HepG2 (cell line): ENCODE results near the gene EPHB6. TPM values are rescaled to one million over a fixed set of nuclear protein-coding genes. Genes with fewer than 3 reads are reported as not detected.

Experiments used
- ATAC-seq: fragments of 200-7000 bp; cut with Tn5 transposase; 3 replicates; pipeline ENCODE4 v1.9.1; 2020; ENCODE audit warnings: mild to moderate bottlenecking, moderate library complexity
- BruUV-seq: library from RNA; stranded (reverse); fragments of 400-500 nt; replicated peaks from 2 replicates; lab custom pipeline; 2021; lab: Mats Ljungman, UMichigan
- CTCF ChIA-PET: fragments of 300-600 bp; formaldehyde crosslinking; extraction: SDS; loops from one replicate; lab custom pipeline; 2021; ENCODE audit warnings: low total read pairs, inconsistent platforms, low intra/inter-chr PET ratio; lab: Yijun Ruan, JAX
- POLR2A ChIA-PET: fragments of 350-600 bp; sonication (Branson Sonifier 250); formaldehyde crosslinking; loops from one replicate; lab custom pipeline; 2020; ENCODE audit warnings: antibody characterized with exemption, inconsistent platforms; lab: Yijun Ruan, JAX
- DNase-seq: peaks from one replicate; pipeline ENCODE4 v3.0.0-alpha.2; 2015; ENCODE audit warnings: low spot score
- FAIRE-seq: peaks from 3 replicates; lab custom pipeline; 2011; peaks lifted over from hg19 to GRCh38; lab: Jason Lieb, UNC
- H2AFZ ChIP-seq: one replicate; pipeline ENCODE4 v1.6.1; 2011; ENCODE audit warnings: low read length, inconsistent platforms
- H3K27ac ChIP-seq: fragments of 300-600 bp; 3 replicates; pipeline ENCODE4 v1.8.0; 2011; ENCODE audit warnings: mixed run types, mild to moderate bottlenecking, mixed read lengths, low read length, inconsistent platforms; ENCODE audit not compliant: insufficient read depth; ENCODE audit errors: extremely low read length
- H3K27me3 ChIP-seq, 2 experiments: fragments of 200-600 bp in 1 of 2; 2 replicates in 1 of 2; 3 replicates in 1 of 2; pipeline versions ENCODE4 v1.6.0 to v1.8.0; 2011; ENCODE audit warnings: low read length in 2 of 2, mild to moderate bottlenecking in 2 of 2, moderate library complexity in 2 of 2, inconsistent platforms in 1 of 2; ENCODE audit not compliant: insufficient read depth in 2 of 2, control insufficient read depth in 1 of 2
- H3K36me3 ChIP-seq, 2 experiments: fragments of 200-600 bp in 1 of 2; replicated peaks in 1 of 2; 2 replicates in 1 of 2; 3 replicates in 1 of 2; pipeline versions ENCODE4 v1.5.1 to v1.8.0; 2011; ENCODE audit warnings: low read length in 2 of 2, inconsistent platforms in 1 of 2; ENCODE audit not compliant: insufficient read depth in 2 of 2, control insufficient read depth in 1 of 2
- H3K4me1 ChIP-seq: 2 replicates; pipeline ENCODE4 v1.5.1; 2012; ENCODE audit warnings: low read length, inconsistent platforms; ENCODE audit not compliant: insufficient read depth
- H3K4me2 ChIP-seq: 2 replicates; pipeline ENCODE4 v1.6.0; 2011; ENCODE audit warnings: low read depth, low read length, inconsistent platforms
- H3K4me3 ChIP-seq, 3 experiments: fragments of 200-600 bp in 1 of 3; sonication (generic), shearing (Covaris generic) in 1 of 3; replicated peaks in 1 of 3; 2 replicates each; pipeline ENCODE4 v1.5.1; 2011 to 2016; ENCODE audit warnings: low read length in 3 of 3, inconsistent platforms in 2 of 3, low read depth in 2 of 3, mild to moderate bottlenecking in 2 of 3, control low read depth in 1 of 3, mixed read lengths in 1 of 3; ENCODE audit not compliant: insufficient read depth in 1 of 3
- H3K79me2 ChIP-seq: one replicate; pipeline ENCODE4 v1.6.1; 2011; ENCODE audit warnings: low read length, inconsistent platforms; ENCODE audit not compliant: insufficient read depth
- H3K9ac ChIP-seq: 2 replicates; pipeline ENCODE4 v1.6.0; 2011; ENCODE audit warnings: mild to moderate bottlenecking, low read depth, low read length, inconsistent platforms; ENCODE audit not compliant: insufficient read depth
- H3K9me3 ChIP-seq: 2 replicates; pipeline ENCODE4 v1.5.1; 2012; ENCODE audit warnings: mild to moderate bottlenecking, low read length
- H4K20me1 ChIP-seq: 2 replicates; pipeline ENCODE4 v1.6.0; 2011; ENCODE audit warnings: inconsistent platforms, mild to moderate bottlenecking, low read length, moderate library complexity; ENCODE audit not compliant: insufficient read depth
- CENPT ChIP-seq: sonication (generic); formaldehyde crosslinking; IDR thresholded peaks from 2 replicates; pipeline ENCODE4 v1.8.0; 2022; ENCODE audit warnings: low read depth, mild to moderate bottlenecking, moderate library complexity, missing genetic modification reagents
- HNRNPL ChIP-seq: fragments of 200-400 bp; formaldehyde crosslinking; IDR thresholded peaks from 2 replicates; pipeline ENCODE4 v1.6.1; 2017; ENCODE audit warnings: mild to moderate bottlenecking, low read depth, low read length
- RBFOX2 ChIP-seq: fragments of 200-400 bp; formaldehyde crosslinking; IDR thresholded peaks from 2 replicates; pipeline ENCODE4 v1.6.1; 2017; ENCODE audit warnings: low read depth, mild to moderate bottlenecking, low read length
- SOX6 ChIP-seq, 2 experiments: fragments of 450-650 bp in 1 of 2; sonication (generic) in 1 of 2; formaldehyde crosslinking in 1 of 2; IDR thresholded peaks; 2 replicates each; pipeline versions ENCODE4 v1.4.0 to v1.6.1; 2017 to 2020; ENCODE audit warnings: antibody characterized with exemption in 1 of 2, mild to moderate bottlenecking in 1 of 2, missing genetic modification reagents in 1 of 2
- TEAD2 ChIP-seq: sonication (generic); formaldehyde crosslinking; IDR thresholded peaks from 2 replicates; pipeline ENCODE4 v1.9.0; 2021; ENCODE audit warnings: missing genetic modification reagents
- ZC3H13 ChIP-seq: sonication (generic); formaldehyde crosslinking; IDR thresholded peaks from 2 replicates; pipeline ENCODE4 v1.8.1; 2023; ENCODE audit warnings: mild to moderate bottlenecking, missing genetic modification reagents, moderate library complexity
- ZNF235 ChIP-seq: sonication (generic); formaldehyde crosslinking; IDR thresholded peaks from 2 replicates; pipeline ENCODE4 v1.8.1; 2023; ENCODE audit warnings: mild to moderate bottlenecking, missing genetic modification reagents, borderline replicate concordance
- WGBS: methylation state at CpG from one replicate; pipeline ENCODE4 v1.1.6; 2017; ENCODE audit warnings: low lambda C conversion rate; 5-methylcytosine and 5-hydroxymethylcytosine counted together
- in situ Hi-C: cut with HindIII; loops from 2 replicates; pipeline ENCODE4 v1.10.0; 2017; ENCODE audit warnings: low pct_unique_long_range_greater_than_20kb; ENCODE audit not compliant: extremely low pct_ligation_motif_present
- intact Hi-C: fragments of 100-400 bp; cut with micrococcal nuclease; formaldehyde crosslinking; loops from one replicate; pipeline ENCODE4 v1.10.0; 2022; ENCODE audit not compliant: unreplicated experiment
- polyA plus RNA-seq, 8 experiments: library from polyadenylated mRNA; depleted of rRNA in 3 of 8; stranded (reverse) in 7 of 8; unstranded in 1 of 8; fragments of >200 nt; fragmentation: Illumina TruSeq in 4 of 8; extraction: Trizol in 4 of 8; gene quantifications; 2 replicates each; pipeline versions ENCODE4 v1.2.1 to v1.2.3, GENCODE V29; 2011 to 2016; ENCODE audit warnings: low read depth in 4 of 8, missing spikeins in 1 of 8, mixed read lengths in 1 of 8; ENCODE audit not compliant: insufficient read depth in 1 of 8
- total RNA-seq, 5 experiments: library from RNA; depleted of rRNA; stranded (reverse); fragments of >200 nt; fragmentation: Illumina TruSeq; extraction: Trizol; gene quantifications; 2 replicates each; pipeline ENCODE4 v1.2.3, GENCODE V29; 2016; ENCODE audit warnings: low read depth in 1 of 5
- TF ChIP-seq, protein P1 (sequence below): sonication (generic); formaldehyde crosslinking; IDR thresholded peaks from 2 replicates; pipeline ENCODE4 v1.4.0; 2020; ENCODE audit warnings: low read depth, mild to moderate bottlenecking, missing genetic modification reagents

The EPHB6 gene
- total and polyA plus RNA-seq, 2 of the 13 experiments (the other 11 are each of a cell fraction or from before 2014, with no cell fraction given) = not detected

DNA sequence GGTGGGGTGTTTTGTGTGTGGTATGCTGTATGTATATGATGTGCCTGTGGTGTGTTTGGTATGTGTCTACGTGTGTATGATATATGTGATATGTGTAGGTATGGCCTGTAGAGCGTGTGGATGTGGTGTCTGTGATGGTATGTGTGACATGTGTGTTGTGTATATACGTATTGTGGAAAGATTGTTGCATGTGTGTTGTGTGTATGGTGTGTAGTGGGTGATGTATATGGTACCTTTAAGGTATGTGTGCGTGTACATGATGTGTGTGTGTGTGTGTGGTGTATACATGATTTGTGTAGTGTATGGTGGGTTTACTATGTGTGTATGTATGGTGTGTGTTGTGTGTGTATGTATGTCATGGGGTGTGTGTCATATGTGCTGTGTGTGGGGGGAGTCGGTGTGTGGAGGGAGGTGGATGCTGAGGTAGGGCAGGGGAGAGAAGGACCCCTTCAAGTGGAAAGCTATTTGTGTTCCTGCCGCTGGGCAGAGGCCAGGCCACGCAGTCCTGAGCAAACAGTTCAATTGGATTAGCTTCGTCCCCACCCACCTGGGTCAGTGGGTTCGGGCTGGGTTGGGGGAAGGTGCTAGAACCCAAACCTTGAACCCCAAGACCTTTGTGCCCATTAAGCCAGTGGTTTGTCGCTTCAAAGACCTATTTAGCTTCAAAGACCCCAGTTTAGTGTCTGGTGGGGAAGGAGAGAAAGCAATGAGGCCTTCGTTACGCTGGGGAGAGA lies 32.6 kb downstream of the EPHB6 start:
- FAIRE-seq (no peak), ATAC-seq (no peak), DNase-seq (no peak)
- Histone ChIP-seq H3K36me3 (no peaks in the 10 kb centered on the region), H3K27ac (no peak overlapping the region), H3K9ac (no peak overlapping the region), H3K4me1 (no peaks in the 10 kb centered on the region), H3K4me3 (no peak overlapping the region), H3K4me2 (no peak overlapping the region), H3K27me3 (peaks cover 0 to 9% of the 10 kb centered on the region in 2 experiments; a peak in 3 of 5 replicates), H2AFZ (no peak overlapping the region), H3K9me3 (no peaks in the 10 kb centered on the region), H3K79me2 (no peaks in the 10 kb centered on the region), H4K20me1 (no peaks in the 10 kb centered on the region)
- POLR2A ChIA-PET = no interaction called here
- WGBS = 23% methylated on average over 12 of the region's 12 CpGs
- CTCF ChIA-PET = no interaction called here
- intact Hi-C loops = loop anchor here (10.0 kb wide), 1 partner anchor 117 kb away; no protein-coding TSS in a partner anchor
- TF ChIP-seq CENPT (CRISPR knock-in tag) (no peak), ZNF235 (no peak), ZC3H13 (CRISPR knock-in tag) (no peak), HNRNPL (no peak), SOX6 (IDR thresholded peaks at IDR 0.05) (0 out of 2 replicates have a peak, but pooled peaks have one; percentile 52), SOX6 (CRISPR knock-in tag; IDR thresholded peaks at IDR 0.05) (no peak), RBFOX2 (no peak), TEAD2 (CRISPR knock-in tag) (no peak)
- TF ChIP-seq, protein P1, sequence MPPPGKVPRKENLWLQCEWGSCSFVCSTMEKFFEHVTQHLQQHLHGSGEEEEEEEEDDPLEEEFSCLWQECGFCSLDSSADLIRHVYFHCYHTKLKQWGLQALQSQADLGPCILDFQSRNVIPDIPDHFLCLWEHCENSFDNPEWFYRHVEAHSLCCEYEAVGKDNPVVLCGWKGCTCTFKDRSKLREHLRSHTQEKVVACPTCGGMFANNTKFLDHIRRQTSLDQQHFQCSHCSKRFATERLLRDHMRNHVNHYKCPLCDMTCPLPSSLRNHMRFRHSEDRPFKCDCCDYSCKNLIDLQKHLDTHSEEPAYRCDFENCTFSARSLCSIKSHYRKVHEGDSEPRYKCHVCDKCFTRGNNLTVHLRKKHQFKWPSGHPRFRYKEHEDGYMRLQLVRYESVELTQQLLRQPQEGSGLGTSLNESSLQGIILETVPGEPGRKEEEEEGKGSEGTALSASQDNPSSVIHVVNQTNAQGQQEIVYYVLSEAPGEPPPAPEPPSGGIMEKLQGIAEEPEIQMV (CRISPR knock-in tag) = no peak
- in situ Hi-C loops = no loop called here
- no TSS peak for BruUV-seq
